ENCODE data around the gene HAAO.

DNA sequence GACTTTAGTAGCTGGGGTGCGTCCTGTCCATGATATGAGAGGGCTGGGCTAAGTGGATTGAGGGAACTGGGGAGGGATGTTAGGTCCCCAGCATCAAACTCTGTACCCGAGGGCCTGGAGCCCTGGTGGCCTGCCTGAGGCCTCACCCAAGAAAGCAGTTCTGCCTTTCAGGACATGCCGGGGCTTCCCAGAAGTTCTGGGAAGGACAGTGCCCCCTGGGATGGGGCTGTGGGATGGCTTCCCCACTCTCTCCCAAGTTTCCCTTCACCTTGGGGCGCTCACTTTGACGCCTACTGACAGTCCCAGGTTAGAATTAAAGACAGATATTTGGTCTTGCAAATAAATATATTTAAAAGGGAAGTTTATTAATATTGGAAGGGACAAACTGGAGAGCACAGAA lies 30.2 kb downstream of the HAAO start:
- TF ChIP-seq YY1 (IDR thresholded peaks at IDR 0.05; ENCODE audit: low read depth) (no peak), FOXM1 (IDR thresholded peaks at IDR 0.05; ENCODE audit: borderline replicate concordance, low read depth) (no peak)
- TF ChIP-seq, protein P1, sequence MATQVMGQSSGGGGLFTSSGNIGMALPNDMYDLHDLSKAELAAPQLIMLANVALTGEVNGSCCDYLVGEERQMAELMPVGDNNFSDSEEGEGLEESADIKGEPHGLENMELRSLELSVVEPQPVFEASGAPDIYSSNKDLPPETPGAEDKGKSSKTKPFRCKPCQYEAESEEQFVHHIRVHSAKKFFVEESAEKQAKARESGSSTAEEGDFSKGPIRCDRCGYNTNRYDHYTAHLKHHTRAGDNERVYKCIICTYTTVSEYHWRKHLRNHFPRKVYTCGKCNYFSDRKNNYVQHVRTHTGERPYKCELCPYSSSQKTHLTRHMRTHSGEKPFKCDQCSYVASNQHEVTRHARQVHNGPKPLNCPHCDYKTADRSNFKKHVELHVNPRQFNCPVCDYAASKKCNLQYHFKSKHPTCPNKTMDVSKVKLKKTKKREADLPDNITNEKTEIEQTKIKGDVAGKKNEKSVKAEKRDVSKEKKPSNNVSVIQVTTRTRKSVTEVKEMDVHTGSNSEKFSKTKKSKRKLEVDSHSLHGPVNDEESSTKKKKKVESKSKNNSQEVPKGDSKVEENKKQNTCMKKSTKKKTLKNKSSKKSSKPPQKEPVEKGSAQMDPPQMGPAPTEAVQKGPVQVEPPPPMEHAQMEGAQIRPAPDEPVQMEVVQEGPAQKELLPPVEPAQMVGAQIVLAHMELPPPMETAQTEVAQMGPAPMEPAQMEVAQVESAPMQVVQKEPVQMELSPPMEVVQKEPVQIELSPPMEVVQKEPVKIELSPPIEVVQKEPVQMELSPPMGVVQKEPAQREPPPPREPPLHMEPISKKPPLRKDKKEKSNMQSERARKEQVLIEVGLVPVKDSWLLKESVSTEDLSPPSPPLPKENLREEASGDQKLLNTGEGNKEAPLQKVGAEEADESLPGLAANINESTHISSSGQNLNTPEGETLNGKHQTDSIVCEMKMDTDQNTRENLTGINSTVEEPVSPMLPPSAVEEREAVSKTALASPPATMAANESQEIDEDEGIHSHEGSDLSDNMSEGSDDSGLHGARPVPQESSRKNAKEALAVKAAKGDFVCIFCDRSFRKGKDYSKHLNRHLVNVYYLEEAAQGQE (IDR thresholded peaks at IDR 0.05; ENCODE audit: low read depth), result no peak
